ENCODE measurements around the gene ICA1. TPM values are rescaled to one million over a fixed set of nuclear protein-coding genes. Genes with fewer than 3 reads are reported as not detected.
"Not testable (repeated sequence)": the region's sequence is repeated elsewhere in the genome, so short reads cannot be mapped to it uniquely, and the experiment has no call there.

Gene ICA1
- total RNA-seq, 1 donor from 2014 or later = 30.3 TPM

- no peak for DNase-seq (ENCODE audit: low read depth)
- H3K4me3 ChIP-seq (ENCODE audit: low read depth, low read length) = no peak overlapping the region
- TF ChIP-seq, protein P1, sequence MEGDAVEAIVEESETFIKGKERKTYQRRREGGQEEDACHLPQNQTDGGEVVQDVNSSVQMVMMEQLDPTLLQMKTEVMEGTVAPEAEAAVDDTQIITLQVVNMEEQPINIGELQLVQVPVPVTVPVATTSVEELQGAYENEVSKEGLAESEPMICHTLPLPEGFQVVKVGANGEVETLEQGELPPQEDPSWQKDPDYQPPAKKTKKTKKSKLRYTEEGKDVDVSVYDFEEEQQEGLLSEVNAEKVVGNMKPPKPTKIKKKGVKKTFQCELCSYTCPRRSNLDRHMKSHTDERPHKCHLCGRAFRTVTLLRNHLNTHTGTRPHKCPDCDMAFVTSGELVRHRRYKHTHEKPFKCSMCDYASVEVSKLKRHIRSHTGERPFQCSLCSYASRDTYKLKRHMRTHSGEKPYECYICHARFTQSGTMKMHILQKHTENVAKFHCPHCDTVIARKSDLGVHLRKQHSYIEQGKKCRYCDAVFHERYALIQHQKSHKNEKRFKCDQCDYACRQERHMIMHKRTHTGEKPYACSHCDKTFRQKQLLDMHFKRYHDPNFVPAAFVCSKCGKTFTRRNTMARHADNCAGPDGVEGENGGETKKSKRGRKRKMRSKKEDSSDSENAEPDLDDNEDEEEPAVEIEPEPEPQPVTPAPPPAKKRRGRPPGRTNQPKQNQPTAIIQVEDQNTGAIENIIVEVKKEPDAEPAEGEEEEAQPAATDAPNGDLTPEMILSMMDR (conservative IDR thresholded peaks at IDR 0.05; ENCODE audit: low read depth, low read length) = no peak
Observed at GRCh38 chr7:8065356-8065813, 196.6 kb downstream of the ICA1 start.

GRCh38 chr7:8064828-8065227, 197.1 kb downstream of the ICA1 start:
- no peak for DNase-seq (ENCODE audit: low read depth)
- H3K4me3 ChIP-seq (ENCODE audit: low read depth, low read length) = no peak overlapping the region
- TF ChIP-seq, protein P1 (conservative IDR thresholded peaks at IDR 0.05; ENCODE audit: low read depth, low read length) = no peak

GRCh38 chr7:8063706-8064297, 198.2 kb downstream of the ICA1 start:
- DNase-seq (ENCODE audit: low read depth) = no peak
- TF ChIP-seq, protein P1 (conservative IDR thresholded peaks at IDR 0.05; ENCODE audit: low read depth, low read length) = no peak
- H3K4me3 ChIP-seq (ENCODE audit: low read depth, low read length) = no peak overlapping the region

DNA sequence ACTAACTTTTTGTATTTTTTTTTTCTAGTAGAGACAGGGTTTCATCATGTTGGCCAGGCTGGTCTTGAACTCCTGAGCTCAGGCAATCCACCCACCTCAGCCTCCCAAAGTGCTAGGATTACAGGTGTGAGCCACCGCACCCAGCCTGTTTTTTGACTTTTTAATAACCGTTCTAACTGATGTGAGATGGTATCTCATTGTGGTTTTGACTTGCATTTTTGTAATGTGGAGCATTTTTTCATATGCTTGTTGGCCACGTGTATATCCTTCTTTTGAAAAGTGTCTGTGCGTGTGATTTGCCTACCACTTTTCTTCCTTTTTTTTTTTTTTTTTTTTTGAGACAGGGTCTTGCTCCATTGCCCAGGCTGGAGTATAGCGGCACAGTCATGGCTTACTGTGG, 198.7 kb downstream of the ICA1 start:
- not testable (repeated sequence) for DNase-seq (ENCODE audit: low read depth); H3K4me3 ChIP-seq (ENCODE audit: low read depth, low read length)

Other genes with a start within 250 kb of the ICA1 start
- gene NXPH1, start 171.4 kb upstream of the ICA1 start, total RNA-seq = not detected in 2 replicates